GDM1 (cell line): ENCODE results near the gene NPEPPS.

Source experiments
- DNase-seq: peaks from one replicate; lab custom pipeline; 2025; lab: John Stamatoyannopoulos, UW

Gene NPEPPS

DNA sequence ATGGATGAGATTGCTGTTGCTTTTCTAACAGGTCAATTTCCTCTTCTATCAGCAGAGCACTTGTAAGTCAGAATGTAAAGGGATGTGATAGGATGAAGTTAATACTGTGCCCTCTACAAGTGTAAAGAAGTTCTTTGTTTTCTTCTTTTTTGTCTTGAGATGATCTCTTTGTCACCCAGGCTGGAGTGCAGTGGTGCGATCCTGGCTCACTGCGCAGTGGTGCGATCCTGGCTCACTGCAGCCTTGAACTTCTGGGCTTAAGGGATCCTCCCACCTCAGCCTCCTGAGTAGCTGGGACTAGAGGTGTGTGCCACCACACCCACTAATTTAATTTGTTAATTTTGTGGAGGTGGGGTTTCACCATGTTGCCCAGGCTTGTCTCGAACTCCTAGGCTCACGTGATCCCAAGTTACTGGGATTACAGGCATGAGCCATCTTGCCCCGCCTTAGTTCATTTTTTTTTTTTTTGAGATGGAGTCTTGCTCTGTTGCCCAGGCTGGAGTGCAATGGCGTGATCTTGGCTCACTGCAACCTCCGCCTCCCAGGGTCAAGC, 97.2 kb downstream of the NPEPPS start:
- DNase-seq, result no peak

- DNase-seq, result no peak
Measured at GRCh38 chr17:47629826-47630225, 98.9 kb downstream of the NPEPPS start.

DNA sequence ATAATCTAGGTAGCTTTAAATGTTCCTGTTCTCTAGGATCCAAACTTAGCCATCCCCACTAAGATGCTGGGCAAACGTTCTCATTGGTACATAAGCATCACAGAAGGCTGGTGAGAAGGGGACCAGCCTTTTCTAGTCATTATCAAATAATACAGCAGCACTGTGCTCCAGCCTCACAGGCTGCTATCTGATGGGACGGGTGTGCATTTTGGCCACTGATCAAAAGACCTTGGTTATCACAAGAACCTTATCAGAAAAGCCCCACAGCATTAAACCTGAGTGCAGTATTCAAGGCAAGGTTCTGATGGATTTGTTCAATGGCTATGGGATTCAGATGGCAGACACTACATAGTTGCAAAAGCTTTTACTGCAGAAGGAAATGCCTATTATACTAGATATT, 99.7 kb downstream of the NPEPPS start:
- DNase-seq, result no peak

- no peak for DNase-seq
Measured at GRCh38 chr17:47632991-47633390, 102.1 kb downstream of the NPEPPS start.

DNA sequence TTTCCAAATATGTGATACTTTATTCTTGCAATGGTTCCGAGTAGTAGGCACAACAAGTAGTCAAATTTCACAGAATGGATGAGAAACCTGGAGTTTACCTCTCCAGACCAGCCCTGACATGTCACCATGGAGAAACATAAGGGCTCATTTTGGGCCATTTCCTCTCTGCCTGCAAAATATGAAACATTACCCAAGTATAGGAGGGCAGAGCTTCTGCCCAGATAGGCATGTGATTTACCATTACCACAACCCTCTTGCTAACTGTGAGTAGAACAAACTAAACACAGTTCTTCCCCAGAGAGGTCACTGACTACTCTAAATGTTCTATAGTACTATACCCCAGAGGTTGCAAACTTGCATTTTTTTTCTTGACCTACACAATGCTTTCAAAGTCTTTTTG, 103.1 kb downstream of the NPEPPS start:
- DNase-seq, result no peak

- no peak for DNase-seq
Measured at GRCh38 chr17:47634870-47635269, 104.0 kb downstream of the NPEPPS start.

GRCh38 chr17:47635734-47636133, 104.8 kb downstream of the NPEPPS start:
- DNase-seq, result no peak

DNA sequence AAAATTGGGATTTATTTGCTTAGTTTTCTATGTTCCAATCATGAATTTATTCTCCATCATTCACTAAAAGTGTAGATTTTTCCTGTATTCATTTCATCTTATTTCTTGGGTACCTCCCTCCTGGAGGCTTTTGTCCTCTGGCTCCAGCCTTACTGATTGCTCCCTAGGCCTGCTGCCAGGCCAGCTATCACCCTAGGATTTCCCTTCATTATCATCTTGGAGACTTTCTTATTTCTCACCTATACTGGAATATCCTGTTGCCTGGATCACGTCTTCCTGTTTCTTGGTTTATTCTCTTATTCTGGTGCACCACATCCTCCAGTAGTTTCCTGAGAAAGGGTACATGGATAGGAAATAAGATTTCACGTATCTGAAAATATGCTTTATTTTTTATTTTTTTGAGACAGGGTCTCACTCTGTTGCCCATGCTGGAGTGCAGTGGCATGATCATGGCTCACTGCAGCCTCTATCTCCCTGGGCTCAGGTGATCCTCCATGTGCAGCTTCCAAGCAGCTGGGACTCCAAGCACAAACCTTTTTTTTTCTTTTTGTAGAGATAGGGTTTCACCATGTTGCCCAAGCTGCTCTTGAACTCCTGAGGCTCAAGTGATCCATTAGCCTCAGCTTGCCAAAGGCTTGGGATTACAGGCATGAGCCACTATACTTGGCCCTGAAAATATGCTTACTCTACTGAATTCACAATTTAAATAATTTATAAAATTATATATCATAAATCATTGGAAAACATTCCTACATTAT, 105.5 kb downstream of the NPEPPS start:
- DNase-seq, result no peak

DNA sequence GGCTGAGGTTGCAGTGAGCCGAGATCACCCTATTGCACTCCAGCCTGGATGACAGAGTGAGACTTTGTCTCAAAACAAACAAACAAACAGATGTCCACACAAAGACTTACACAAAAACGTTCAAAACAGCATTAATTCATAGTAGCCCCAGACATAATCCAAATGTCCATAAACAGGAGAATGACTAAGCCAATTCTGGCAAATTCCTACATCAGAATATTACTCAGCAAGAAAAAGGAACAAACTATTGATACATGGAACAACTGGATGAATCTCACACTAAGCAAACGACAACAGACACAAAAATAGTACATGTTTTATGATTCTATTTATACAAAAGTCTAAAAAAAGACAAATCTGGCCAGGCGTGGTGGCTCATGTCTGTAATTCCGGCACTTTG, 108.0 kb downstream of the NPEPPS start:
- DNase-seq, result no peak

GRCh38 chr17:47640076-47640475, 109.2 kb downstream of the NPEPPS start:
- DNase-seq, result no peak

GRCh38 chr17:47641202-47641601, 110.3 kb downstream of the NPEPPS start:
- DNase-seq, result no peak

DNA sequence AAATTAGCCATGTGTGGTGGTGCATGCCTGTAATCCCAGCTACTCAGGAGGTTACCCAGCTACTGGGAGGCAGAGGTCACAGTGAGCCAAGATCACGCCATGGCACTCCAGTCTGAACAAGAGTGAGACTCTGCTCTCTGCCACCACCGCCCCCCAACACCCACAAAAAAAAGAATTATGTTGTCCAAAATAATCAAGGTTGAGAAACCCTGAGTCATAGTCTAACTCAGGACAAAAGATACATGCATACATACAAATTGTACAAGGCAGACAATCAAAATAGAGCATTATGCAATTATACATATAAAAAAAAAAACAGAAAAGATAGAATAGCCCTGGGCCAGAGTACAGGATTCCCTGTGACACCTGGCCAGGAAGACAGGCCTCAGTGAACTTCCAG, 112.2 kb downstream of the NPEPPS start:
- no peak for DNase-seq

DNA sequence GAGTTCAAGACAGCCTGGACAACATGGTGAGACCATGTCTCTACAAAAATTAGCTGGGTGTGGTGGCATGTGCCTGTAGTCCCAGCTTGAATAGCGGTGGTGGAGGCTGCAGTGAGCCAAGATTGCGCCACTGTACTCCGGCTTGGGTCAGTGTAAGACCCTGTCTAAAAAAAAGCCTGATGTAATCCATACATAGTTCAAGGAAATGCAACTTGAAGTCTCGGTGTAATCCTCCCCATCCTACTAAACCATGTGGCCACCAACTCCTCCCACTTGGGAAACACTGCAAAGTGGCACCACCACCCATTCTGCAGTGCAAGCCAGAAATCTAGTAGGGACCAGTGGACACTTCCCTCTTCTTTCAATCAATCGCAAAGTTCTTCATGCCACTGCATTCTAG, 113.4 kb downstream of the NPEPPS start:
- no peak for DNase-seq

- peak; percentile 100 for DNase-seq
Measured at GRCh38 chr17:47649153-47649971, 118.5 kb downstream of the NPEPPS start, which contains the start of gene KPNB1. Gene KPNB1, plus strand, starts transcription at chr17:47649919. Its CDS starts 326 bp downstream, at chr17:47650245.

GRCh38 chr17:47649972-47650524, 119.1 kb downstream of the NPEPPS start:
- no peak for DNase-seq

DNA sequence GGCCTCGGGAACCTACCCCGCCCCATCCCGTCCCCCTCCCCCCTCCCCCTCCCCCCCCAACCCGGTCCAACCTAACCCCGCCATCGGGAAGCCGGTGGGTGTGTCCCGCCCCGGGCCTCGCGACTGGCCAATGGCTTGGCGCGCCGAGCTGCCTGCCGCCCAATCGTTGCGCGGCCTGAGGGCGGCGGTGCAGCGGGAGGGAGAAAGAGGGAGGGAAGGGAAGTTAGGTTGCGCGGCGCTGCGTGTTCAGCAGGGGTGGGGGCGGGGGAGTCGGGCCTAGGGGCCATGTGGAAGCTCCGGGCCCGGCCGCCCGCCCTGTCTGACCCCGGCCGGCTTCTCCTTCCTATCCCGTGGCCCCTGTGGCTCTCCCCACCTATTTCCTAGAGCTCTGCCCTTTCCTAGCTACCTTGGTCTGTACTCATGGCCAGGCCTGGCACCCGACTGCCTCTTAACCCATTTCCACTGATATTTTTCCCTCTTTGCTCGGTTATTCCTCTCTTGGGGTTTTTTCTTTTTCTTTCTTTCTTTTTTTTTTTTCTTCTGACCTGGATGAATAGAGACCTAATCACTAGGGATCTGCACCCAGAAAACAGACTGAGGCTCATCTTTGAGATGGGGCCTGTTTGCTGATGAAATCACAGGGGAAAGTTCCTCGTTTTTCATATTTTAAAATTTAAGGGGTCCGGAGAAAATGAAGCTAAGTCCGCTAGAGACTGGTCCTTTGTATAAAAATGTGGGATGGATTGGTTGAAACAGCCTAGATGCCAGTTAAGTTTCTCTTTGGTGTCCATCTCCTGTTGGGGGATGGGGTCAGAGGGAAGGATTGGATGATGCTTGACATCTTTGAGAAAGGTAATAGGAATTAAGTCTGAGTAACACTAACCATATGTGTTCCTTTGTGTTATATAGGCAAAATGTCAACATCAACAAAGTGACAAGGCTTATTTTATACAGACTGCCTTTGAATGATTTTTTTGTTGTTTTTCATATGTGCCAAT, 119.9 kb downstream of the NPEPPS start:
- peak; percentile 97 for DNase-seq

- no peak for DNase-seq
Measured at GRCh38 chr17:47651704-47652103, 120.8 kb downstream of the NPEPPS start.

GRCh38 chr17:47652570-47652969, 121.7 kb downstream of the NPEPPS start:
- no peak for DNase-seq

DNA sequence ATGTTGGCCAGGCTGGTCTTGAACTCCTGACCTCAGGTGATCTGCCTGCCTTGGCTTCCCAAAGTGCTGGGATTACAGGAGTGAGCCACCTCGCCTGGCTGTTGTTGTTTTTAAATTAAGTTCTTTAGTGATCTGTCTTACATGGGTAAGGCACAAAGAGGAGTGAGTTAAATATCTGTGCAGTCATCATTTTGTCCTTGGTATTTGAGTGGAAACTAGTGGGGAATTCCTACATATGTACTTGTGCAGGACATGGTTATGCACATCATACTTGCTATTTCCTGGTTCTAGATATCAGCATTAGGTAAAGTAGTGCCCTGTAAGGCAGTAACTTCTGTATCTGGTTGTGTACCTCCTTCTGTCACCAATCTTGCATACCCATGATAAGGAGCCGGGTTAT, 122.5 kb downstream of the NPEPPS start:
- no peak for DNase-seq

GRCh38 chr17:47654991-47655390, 124.1 kb downstream of the NPEPPS start:
- DNase-seq, result no peak

- DNase-seq, result no peak
Measured at GRCh38 chr17:47660064-47660492, 129.2 kb downstream of the NPEPPS start.
